ENCODE results near the gene MLPH.
A peak's percentile ranks its signal among the peaks of the same experiment; 100 is the strongest.

The MLPH gene

DNA sequence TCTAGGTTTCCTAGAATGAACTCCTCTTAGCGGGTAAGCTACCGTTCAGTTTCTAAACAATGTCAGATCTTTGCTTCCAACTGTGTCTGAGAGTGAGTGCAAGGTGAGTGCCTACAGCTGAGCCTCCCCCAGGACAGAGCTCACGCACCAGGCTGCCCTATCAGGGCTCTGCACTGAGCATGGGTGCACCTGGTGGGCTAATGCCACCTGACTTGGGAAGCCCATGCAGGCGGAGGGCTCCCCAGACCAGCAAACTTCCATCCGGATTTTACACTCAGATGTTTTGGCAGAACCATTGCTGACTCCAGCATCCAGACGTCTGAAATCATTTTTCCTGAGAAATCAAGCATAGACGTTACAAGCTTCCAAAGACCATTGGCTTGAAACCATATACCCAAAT, 16.1 kb upstream of the MLPH start:
- no peaks in the 10 kb centered on the region for H3K9me3 Mint-ChIP-seq

DNA sequence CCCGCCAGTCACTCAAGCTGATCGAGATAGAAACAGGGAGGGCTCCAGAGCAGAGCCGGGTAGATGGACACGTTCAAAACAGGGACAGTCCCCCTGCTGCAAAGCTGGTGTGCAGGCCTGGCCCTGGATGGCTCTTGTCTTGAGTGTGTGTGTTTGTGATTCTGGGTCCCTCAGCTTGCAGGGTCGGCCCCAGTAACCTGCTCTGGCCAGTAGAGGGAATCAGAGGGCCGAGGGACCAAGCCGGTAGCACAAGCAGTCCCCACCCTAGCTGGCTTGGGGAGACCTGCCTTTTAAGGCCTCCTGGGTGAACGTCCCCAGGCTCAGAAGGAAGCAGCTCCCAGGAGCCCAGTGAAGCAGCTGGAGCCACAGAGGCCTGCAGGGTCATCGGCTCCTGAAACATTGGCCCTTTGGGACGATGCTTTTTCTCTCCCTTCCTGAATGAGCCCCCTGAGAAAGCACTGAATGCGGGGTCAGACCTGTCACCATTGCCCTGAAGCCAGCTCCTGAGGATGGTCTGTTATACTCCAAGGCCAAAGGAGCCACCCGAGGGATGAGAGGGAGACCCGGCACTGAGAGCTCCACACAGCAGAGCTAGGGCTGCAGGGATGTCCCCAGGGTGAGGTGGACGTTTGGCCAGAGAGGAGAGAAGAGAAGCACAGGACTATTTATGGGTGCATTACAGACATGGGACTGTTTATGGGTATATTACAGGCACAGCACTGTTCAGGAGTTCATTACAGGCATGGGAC, 15.4 kb upstream of the MLPH start:
- Mint-ChIP-seq H3K4me1 (peaks cover 15% of the 10 kb centered on the region), H3K36me3 (no peaks in the 10 kb centered on the region), H3K27ac (no peak overlapping the region), H3K4me3 (no peak overlapping the region), H3K27me3 (peaks cover 1% of the 10 kb centered on the region), H3K9me3 (no peaks in the 10 kb centered on the region)

More for the DNA sequence above, 16.1 kb upstream of the MLPH start:
- no peak overlapping the region for H3K27ac Mint-ChIP-seq
- H3K36me3 Mint-ChIP-seq = no peaks in the 10 kb centered on the region
- no peak overlapping the region for H3K4me3 Mint-ChIP-seq
- H3K27me3 Mint-ChIP-seq = no peaks in the 10 kb centered on the region
- H3K4me1 Mint-ChIP-seq = peaks cover 12% of the 10 kb centered on the region

DNA sequence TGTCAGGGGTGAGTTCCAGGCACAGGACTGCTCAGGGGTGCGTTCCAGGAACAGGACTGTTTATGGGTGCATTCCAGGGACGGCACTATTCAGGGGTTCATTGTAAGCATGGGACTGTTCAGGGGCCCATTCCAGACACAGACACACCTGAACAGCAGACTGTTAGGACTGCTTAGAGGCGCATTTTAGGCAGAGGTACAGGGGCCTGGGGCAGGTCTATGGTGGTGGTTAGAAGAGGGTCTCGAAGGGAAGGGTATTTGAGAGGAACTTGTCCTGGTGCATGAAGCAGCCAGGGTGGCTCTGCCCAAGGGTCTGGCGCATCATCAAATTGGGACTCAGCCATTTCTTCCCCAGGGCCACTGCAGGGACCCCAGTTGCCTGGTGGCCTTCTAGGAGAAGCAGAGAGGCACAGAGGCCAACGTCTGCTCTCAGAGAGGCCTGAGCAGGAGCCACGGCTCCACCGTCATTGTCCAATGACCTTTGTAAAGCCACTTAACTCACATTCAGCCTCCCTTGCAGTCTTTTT, 14.8 kb upstream of the MLPH start:
- H3K4me3 Mint-ChIP-seq = no peak overlapping the region
- peaks cover 3% of the 10 kb centered on the region for H3K27me3 Mint-ChIP-seq
- H3K4me1 Mint-ChIP-seq = peaks cover 15% of the 10 kb centered on the region
- no peaks in the 10 kb centered on the region for H3K9me3 Mint-ChIP-seq
- H3K27ac Mint-ChIP-seq = no peak overlapping the region
- no peaks in the 10 kb centered on the region for H3K36me3 Mint-ChIP-seq

DNA sequence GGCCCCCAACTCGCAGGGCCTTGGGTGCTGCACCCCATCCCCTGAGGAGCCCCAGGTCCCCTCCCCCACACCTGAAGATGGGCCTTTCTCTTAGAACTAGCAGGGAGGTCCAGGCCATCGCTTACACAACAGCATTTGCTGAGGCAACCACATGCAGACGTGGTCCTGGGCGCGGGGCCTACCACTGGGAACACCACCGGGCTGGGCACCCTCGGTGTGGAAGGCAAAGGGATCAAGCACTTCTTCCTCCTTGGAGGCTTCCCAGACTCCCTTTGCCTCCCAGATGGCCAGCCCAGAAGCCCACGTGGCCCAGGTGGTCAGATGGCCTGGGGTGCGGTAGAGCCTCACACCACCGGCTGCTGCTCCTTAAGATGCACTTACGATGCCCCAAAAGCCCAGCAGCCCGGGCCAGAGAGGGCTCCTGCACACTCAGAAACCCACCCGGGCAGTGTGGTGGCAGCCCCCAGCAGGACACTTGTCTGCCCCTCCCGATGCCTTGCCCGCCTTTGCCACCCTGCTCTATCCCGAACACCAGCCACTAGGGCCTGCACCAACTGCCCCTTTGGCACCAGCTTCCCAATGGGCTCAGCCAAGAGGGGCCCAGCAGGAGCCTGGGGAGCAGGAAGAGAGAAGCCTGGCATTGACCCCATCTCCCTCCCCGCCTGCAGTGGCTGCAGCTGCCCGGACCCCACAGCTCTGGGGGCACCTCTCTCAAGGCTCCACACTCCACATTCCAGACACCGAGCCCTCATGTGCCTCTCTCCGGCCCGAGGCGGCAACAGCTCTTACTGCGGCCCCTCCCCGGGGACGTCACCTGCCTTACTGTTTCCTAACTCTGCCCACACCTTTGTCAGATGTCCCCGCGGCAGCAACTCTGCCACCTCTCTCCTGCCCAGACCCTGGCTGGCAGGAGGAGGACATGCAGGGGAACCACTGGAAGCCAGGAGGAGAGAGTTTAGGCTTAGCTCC, 13.9 kb upstream of the MLPH start:
- Mint-ChIP-seq H3K27ac (no peak overlapping the region), H3K9me3 (no peaks in the 10 kb centered on the region), H3K4me1 (peaks cover 15% of the 10 kb centered on the region), H3K27me3 (peaks cover 8% of the 10 kb centered on the region), H3K4me3 (no peak overlapping the region), H3K36me3 (no peaks in the 10 kb centered on the region)

DNA sequence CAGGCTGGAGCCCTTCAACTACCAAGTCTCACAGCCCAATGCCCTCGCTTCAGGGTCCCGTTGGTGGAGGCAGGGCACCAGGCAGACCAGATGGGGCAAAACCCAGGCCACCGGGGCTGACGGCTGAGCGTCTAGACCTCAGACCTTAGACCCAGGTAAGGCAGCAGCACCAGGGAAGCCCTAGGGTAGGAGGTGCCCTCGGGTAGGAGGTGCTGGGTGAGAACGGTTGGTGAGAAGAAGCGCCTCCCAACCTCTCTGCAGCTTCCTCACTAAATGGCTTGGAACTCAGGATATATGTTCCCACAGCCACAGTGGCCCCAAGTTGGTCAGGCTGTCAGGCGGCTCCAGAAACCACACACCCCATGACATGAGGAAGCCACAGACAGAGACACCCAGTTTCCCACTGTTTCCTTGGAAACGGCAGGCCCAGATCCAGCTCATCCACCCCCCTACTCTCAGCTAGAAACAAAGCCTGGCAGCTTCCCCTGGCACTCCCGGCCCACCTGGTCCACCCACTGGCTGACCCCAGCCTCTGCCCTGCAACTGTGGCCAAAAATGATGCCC, 13.1 kb upstream of the MLPH start:
- H3K27me3 Mint-ChIP-seq = peaks cover 8% of the 10 kb centered on the region
- H3K36me3 Mint-ChIP-seq = no peaks in the 10 kb centered on the region
- H3K4me1 Mint-ChIP-seq = peaks cover 15% of the 10 kb centered on the region
- H3K4me3 Mint-ChIP-seq = peak overlapping the region; percentile 66
- H3K9me3 Mint-ChIP-seq = no peaks in the 10 kb centered on the region
- H3K27ac Mint-ChIP-seq = peak overlapping the region; percentile 46

DNA sequence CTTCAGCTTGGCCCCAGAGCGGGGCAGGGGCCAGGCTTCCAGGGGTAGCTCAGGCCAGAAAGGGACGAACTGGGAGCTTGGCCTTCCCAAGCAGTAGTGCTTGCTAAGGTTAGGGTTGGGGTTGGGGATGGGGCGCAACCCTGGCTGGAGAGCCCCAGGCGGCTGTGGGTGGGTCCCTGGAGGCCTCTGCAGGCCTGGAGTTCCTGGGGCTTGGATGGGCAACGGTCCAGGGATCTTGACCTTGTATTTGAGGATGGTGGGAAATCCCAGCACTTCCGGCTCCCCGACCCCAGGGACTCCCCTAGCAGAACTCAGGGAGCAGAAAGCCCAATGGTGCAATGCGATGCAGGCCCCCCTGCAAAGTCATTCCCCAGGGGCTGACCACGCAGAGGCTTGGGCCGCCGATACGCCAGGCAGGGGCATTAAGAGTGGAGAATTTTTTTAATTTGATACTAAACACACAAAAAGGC, 12.6 kb upstream of the MLPH start:
- Mint-ChIP-seq H3K9me3 (no peaks in the 10 kb centered on the region), H3K27ac (peak overlapping the region; percentile 86), H3K27me3 (peaks cover 8% of the 10 kb centered on the region), H3K4me1 (peaks cover 15% of the 10 kb centered on the region), H3K4me3 (peak overlapping the region; percentile 88), H3K36me3 (no peaks in the 10 kb centered on the region)

DNA sequence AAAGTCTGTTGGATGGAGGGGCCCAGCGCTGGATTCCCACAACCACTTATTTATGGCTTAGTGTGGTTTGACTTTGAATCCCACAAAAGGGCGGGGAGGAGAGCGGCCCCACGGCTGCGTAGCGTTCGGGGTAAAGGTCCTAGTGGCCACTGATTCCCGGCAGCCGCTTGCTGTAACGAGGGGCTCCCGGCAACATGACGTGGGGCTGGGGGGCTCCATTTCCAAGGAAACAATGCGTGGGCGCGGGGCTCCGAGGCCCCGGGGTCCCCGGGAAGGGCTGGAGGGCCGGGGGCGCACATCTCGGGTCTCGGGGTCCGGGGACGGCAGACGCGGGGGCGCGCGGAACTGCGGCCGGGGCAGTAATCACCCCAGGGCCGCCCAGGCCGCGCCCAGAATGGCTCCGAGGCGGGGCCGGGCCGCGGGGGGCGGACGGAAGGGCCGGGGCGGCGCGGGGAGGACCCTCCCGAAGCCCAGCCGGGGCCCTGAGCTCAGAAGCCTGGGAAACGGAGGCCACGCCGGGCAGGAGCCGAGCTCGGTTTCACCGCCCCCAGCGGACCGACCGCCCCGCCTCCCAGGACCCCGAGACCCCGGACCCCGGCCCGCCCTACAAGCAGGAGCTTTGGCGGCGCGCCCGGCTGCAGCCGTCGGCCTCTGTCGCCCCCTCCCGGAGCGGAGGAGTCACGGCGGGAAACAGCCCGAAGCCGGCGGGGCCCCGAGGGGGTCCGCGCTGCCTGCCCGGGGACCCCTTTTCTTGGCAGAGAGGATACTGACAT, 11.9 kb upstream of the MLPH start:
- H3K36me3 Mint-ChIP-seq = no peaks in the 10 kb centered on the region
- peaks cover 15% of the 10 kb centered on the region for H3K4me1 Mint-ChIP-seq
- no peaks in the 10 kb centered on the region for H3K9me3 Mint-ChIP-seq
- H3K4me3 Mint-ChIP-seq = peak overlapping the region; percentile 88
- H3K27me3 Mint-ChIP-seq = peaks cover 8% of the 10 kb centered on the region
- H3K27ac Mint-ChIP-seq = peak overlapping the region; percentile 86

DNA sequence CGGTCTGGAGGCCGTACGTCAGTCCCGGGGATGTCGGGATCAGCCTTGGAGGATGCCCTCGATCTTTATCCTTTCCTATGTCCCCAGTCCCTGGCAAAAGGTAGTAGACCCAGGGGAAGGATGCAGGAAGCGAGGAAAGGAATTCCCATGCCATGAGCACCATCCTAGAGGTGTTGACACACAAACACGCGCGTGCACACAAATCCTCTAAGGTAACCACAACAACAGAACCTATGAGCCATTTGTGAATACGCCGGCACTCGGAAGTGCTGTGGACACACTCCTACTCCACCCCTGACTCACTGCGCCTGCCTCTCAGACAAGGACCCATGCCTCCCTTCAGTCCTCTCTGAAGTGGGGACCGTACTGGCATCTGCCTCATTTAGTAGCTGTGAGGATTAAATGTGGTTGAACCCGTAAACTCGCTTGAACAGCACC, 11.3 kb upstream of the MLPH start:
- H3K36me3 Mint-ChIP-seq = no peaks in the 10 kb centered on the region
- H3K27ac Mint-ChIP-seq = peak overlapping the region; percentile 74
- no peaks in the 10 kb centered on the region for H3K9me3 Mint-ChIP-seq
- H3K4me3 Mint-ChIP-seq = peak overlapping the region; percentile 79
- peaks cover 8% of the 10 kb centered on the region for H3K27me3 Mint-ChIP-seq
- H3K4me1 Mint-ChIP-seq = peaks cover 15% of the 10 kb centered on the region

DNA sequence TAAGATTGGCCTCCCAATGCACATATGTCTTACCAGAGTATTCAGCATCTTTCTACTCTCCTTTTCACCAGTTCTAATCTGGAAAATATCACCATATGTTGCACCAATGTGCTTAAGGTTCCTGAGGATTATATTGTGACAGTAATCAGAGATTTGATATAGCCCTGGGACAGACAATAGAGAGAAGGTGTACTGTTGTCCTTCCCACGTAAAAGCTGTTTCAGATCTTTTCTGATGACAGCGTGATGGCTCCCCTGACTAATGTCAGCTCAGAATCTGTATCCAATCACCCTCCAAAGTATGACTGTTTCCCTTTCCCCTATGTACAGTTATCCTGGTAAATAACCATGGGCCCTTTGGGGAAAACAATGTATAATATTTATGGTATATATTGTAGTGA, 9.0 kb upstream of the MLPH start:
- peaks cover 8% of the 10 kb centered on the region for H3K27me3 Mint-ChIP-seq
- no peak overlapping the region for H3K27ac Mint-ChIP-seq

DNA sequence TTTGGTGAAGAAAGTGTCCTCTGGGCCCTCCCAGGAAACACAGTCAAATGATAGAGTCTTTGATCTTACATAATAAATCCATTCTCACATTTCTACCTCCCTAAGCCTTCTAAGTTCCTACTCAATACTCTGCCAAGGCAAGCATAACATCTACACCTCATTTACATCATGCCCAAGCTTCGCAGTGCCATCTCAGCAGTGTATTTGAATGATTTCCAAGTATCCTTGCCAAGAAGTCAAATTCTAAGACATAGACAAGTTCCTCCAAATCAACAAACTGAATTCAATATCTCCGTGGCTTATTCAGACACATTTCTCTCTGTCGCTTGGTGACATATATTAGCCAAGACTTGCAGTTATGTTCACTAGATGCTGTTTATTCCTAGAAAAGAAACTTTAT, 8.1 kb upstream of the MLPH start:
- no peak overlapping the region for H3K4me3 Mint-ChIP-seq
- no peaks in the 10 kb centered on the region for H3K36me3 Mint-ChIP-seq
- H3K27me3 Mint-ChIP-seq = peaks cover 10% of the 10 kb centered on the region
- no peak overlapping the region for H3K27ac Mint-ChIP-seq
- H3K4me1 Mint-ChIP-seq = peaks cover 14% of the 10 kb centered on the region
- H3K9me3 Mint-ChIP-seq = no peaks in the 10 kb centered on the region

More for the DNA sequence above, 9.0 kb upstream of the MLPH start:
- Mint-ChIP-seq H3K4me3 (no peak overlapping the region), H3K9me3 (no peaks in the 10 kb centered on the region), H3K4me1 (peaks cover 15% of the 10 kb centered on the region), H3K36me3 (no peaks in the 10 kb centered on the region)

DNA sequence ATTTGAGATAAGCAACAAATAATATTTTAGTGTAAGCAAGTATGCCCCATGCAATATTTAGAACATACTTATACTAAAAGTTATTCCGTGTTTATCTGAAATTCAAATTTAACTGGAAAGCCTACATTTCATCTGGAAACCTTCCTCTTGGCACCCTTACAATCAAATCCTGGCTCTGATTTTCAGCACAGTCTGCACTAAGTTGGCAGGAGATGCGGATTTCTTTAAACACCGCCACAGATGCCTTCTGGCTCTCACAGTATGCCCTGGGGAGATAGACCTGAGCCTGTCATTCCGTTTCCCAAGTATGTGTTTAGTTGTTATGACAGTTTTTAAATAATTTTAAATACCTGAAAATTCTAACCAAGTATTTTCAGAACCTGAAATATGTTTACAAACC, 7.3 kb upstream of the MLPH start:
- Mint-ChIP-seq H3K36me3 (no peaks in the 10 kb centered on the region), H3K27ac (no peak overlapping the region), H3K27me3 (peaks cover 15% of the 10 kb centered on the region), H3K4me3 (no peak overlapping the region), H3K4me1 (peaks cover 6% of the 10 kb centered on the region), H3K9me3 (no peaks in the 10 kb centered on the region)

DNA sequence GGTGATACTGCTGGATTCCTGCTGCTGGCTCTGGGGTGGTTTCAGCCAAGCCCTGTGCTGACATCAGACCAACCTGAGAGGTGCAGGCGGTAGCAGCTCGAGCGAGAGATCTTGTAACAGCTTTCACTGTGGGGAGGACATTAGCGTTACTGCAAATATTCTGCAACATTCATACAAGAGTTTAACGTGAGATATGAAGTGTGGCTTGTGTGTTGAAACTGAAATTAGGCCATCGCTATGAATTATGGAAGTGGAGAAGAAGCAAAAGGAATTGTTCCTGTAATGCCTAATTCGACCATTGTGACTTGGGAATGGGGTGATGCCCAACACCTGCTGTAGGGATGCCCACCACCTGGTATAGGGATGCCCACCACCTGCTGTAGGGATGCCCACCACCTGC, 6.5 kb upstream of the MLPH start:
- no peak overlapping the region for H3K27ac Mint-ChIP-seq
- peaks cover 21% of the 10 kb centered on the region for H3K27me3 Mint-ChIP-seq
- H3K9me3 Mint-ChIP-seq = no peaks in the 10 kb centered on the region
- peaks cover 5% of the 10 kb centered on the region for H3K4me1 Mint-ChIP-seq
- H3K36me3 Mint-ChIP-seq = no peaks in the 10 kb centered on the region
- no peak overlapping the region for H3K4me3 Mint-ChIP-seq

DNA sequence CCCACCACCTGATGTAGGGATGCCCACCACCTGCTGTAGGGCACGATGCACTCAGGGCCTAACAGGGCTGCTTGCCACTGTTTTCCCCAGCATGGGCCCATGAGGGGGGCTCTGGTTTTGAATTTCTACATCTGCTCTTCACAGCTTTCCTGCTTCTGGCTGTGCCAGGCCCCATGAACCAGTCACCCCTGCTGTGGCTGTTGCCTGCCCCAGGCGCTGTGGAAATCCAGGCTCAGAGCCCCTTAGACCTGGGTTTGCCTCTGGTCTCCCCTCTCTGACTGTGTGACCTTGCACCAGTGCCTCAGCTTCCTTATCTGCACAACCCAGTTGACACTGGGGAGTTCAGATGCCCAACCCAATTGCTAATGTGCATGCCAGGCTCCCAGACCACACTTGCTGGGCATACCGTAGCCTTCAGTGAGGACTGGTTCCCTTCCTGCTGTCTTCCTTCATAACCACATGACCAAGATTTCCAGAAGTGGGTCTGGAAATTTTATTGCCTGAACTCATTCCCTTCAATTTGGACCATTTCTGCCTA, 6.0 kb upstream of the MLPH start:
- Mint-ChIP-seq H3K27ac (no peak overlapping the region), H3K4me1 (peaks cover 2% of the 10 kb centered on the region), H3K9me3 (no peaks in the 10 kb centered on the region), H3K4me3 (no peak overlapping the region), H3K27me3 (peaks cover 25% of the 10 kb centered on the region), H3K36me3 (no peaks in the 10 kb centered on the region)

DNA sequence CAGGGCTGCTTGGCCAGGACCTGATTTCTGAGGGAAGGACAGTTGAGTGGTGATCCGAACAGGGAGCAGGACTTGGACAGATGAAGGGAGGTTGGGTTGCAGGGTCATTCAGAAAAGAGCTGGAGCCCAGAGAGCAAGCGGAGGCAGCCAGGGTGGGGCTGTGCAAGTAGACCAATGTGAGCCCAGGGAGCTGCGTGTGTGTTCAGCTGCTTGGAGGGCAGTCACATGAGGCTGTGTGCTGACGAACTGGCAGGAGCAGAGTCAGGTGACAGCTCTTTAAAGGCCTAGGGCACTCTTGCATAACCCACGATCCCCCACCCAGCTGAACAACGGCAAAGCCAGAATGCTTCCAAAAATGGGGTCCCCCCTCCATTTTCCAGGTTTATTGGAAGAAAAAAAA, 4.6 kb upstream of the MLPH start:
- Mint-ChIP-seq H3K9me3 (no peaks in the 10 kb centered on the region), H3K27ac (no peak overlapping the region), H3K36me3 (no peaks in the 10 kb centered on the region), H3K4me1 (no peaks in the 10 kb centered on the region), H3K4me3 (no peak overlapping the region), H3K27me3 (peaks cover 25% of the 10 kb centered on the region)
